Colonic mucosa (tissue), 4 donors: ENCODE results near the gene TAOK2. TPM values are rescaled to one million over a fixed set of nuclear protein-coding genes. Genes with fewer than 3 reads are reported as not detected.
"Not testable (repeated sequence)": the region's sequence is repeated elsewhere in the genome, so short reads cannot be mapped to it uniquely, and the experiment has no call there.

Experiments used
- DNase-seq: peaks from one replicate; pipeline ENCODE4 v3.0.0-alpha.2; 2020
- H3K27ac ChIP-seq: fragments of 200-600 bp; one replicate; pipeline ENCODE4 v1.8.0; 2021
- H3K27me3 ChIP-seq: fragments of 200-600 bp; one replicate; pipeline ENCODE4 v1.8.0; 2021
- H3K36me3 ChIP-seq: fragments of 200-600 bp; one replicate; pipeline ENCODE4 v1.8.0; 2021
- H3K4me1 ChIP-seq: fragments of 200-600 bp; one replicate; pipeline ENCODE4 v1.8.0; 2021; ENCODE audit warnings: mild to moderate bottlenecking
- H3K4me3 ChIP-seq: fragments of 200-600 bp; one replicate; pipeline ENCODE4 v1.8.0; 2021
- H3K9ac ChIP-seq, 2 donors: one replicate each; pipeline ENCODE4 v1.7.0; 2013; ENCODE audit warnings: control low read depth in 2 of 2, low read depth in 2 of 2, low read length in 2 of 2
- H3K9me3 ChIP-seq: fragments of 200-600 bp; one replicate; pipeline ENCODE4 v1.8.0; 2021
- CTCF ChIP-seq: fragments of 200-600 bp; IDR thresholded peaks from one replicate; pipeline ENCODE4 v1.8.0; 2022; ENCODE audit warnings: antibody characterized with exemption, mild to moderate bottlenecking
- intact Hi-C: fragments of 100-400 bp; cut with DNase I; formaldehyde crosslinking; loops from one replicate; pipeline ENCODE4 v1.14.1; 2022
- total RNA-seq, 2 donors: library from RNA; stranded (reverse); fragmentation: NEBNext Ultra II Directional in 1 of 2; extraction: Animal tissue kit (Norgen Biotek cat#: 25700) in 1 of 2; gene quantifications; one replicate each; pipeline ENCODE4 v1.2.1, GENCODE V29; 2021
- donor health status: healthy.
- donor health status: DM: no; HTN: no; CAD: no.
- donor health status: DM: no; HTN: no; CAD: no.

The TAOK2 gene
- total RNA-seq, 2 donors from 2014 or later, result 37.4 to 62.3 TPM

- Histone ChIP-seq H3K36me3 (no peaks in the 10 kb centered on the region), H3K4me3 (no peak overlapping the region), H3K4me1 (no peaks in the 10 kb centered on the region), H3K27me3 (no peaks in the 10 kb centered on the region), H3K9me3 (no peaks in the 10 kb centered on the region), H3K9ac (no peak overlapping the region), H3K27ac (no peak overlapping the region)
- no peak for TF ChIP-seq CTCF
- DNase-seq, result no peak
- intact Hi-C loops, result no loop called here
These were observed 22.7 kb upstream of the TAOK2 start for GRCh38 chr16:29950806-29951461.

GRCh38 chr16:29951625-29952365 is 21.9 kb upstream of the TAOK2 start:
- H3K9me3 ChIP-seq, result no peaks in the 10 kb centered on the region
- no peaks in the 10 kb centered on the region for H3K4me1 ChIP-seq
- no peaks in the 10 kb centered on the region for H3K27me3 ChIP-seq
- intact Hi-C loops, result no loop called here
- no peak overlapping the region for H3K4me3 ChIP-seq
- no peak overlapping the region for H3K27ac ChIP-seq
- TF ChIP-seq CTCF, result no peak
- H3K36me3 ChIP-seq, result no peaks in the 10 kb centered on the region
- DNase-seq, result no peak
- H3K9ac ChIP-seq, result no peak overlapping the region

- Histone ChIP-seq H3K27ac (no peak overlapping the region), H3K4me3 (no peak overlapping the region), H3K9me3 (no peaks in the 10 kb centered on the region), H3K27me3 (no peaks in the 10 kb centered on the region), H3K4me1 (peaks cover 9% of the 10 kb centered on the region), H3K36me3 (no peaks in the 10 kb centered on the region), H3K9ac (no peak overlapping the region)
- intact Hi-C loops, result no loop called here
- DNase-seq, result no peak
- no peak for TF ChIP-seq CTCF
These were observed 14.9 kb upstream of the TAOK2 start for GRCh38 chr16:29958756-29959155.

GRCh38 chr16:29959293-29959692 is 14.4 kb upstream of the TAOK2 start:
- H3K4me1 ChIP-seq, result peaks cover 9% of the 10 kb centered on the region
- H3K9me3 ChIP-seq, result no peaks in the 10 kb centered on the region
- H3K4me3 ChIP-seq, result no peak overlapping the region
- no peak for TF ChIP-seq CTCF
- no peaks in the 10 kb centered on the region for H3K27me3 ChIP-seq
- no peak overlapping the region for H3K27ac ChIP-seq
- DNase-seq, result no peak
- intact Hi-C loops, result no loop called here
- no peak overlapping the region for H3K9ac ChIP-seq
- no peaks in the 10 kb centered on the region for H3K36me3 ChIP-seq

GRCh38 chr16:29959821-29960220 is 13.8 kb upstream of the TAOK2 start:
- H3K27ac ChIP-seq, H3K9me3 ChIP-seq, H3K27me3 ChIP-seq, DNase-seq, H3K36me3 ChIP-seq, H3K4me1 ChIP-seq, intact Hi-C loops, H3K9ac ChIP-seq, H3K4me3 ChIP-seq: not testable (repeated sequence)

GRCh38 chr16:29961127-29961478 is 12.6 kb upstream of the TAOK2 start:
- Histone ChIP-seq H3K9ac (peak overlapping the region; percentile 91 to 97), H3K4me1 (peaks cover 9% of the 10 kb centered on the region), H3K9me3 (no peaks in the 10 kb centered on the region), H3K4me3 (peak overlapping the region; percentile 72), H3K36me3 (no peaks in the 10 kb centered on the region), H3K27me3 (no peaks in the 10 kb centered on the region), H3K27ac (peak overlapping the region; percentile 98)
- intact Hi-C loops, result no loop called here
- no peak for TF ChIP-seq CTCF
- DNase-seq, result no peak
